Psoas muscle (tissue), 8 donors: ENCODE data around the gene CDK5RAP2. TPM values are rescaled to one million over a fixed set of nuclear protein-coding genes. Genes with fewer than 3 reads are reported as not detected.
A peak's percentile ranks its signal among the peaks of the same experiment; 100 is the strongest.

ENCODE experiments used
- ATAC-seq, 4 donors: fragments of 200-7000 bp; cut with Tn5 transposase; one replicate each; pipeline ENCODE4 v1.9.1; 2020; ENCODE audit warnings: moderate library complexity in 3 of 4, mild to moderate bottlenecking in 2 of 4
- DNase-seq, 2 donors: peaks; one replicate each; pipeline ENCODE4 v3.0.0-alpha.2; 2020
- H3K27ac ChIP-seq: fragments of 200-600 bp; one replicate; pipeline ENCODE4 v1.8.0; 2022
- H3K27me3 ChIP-seq, 3 donors: fragments of 200-600 bp in 1 of 3; one replicate each; pipeline versions ENCODE4 v1.6.1 to v1.8.0; 2013 to 2022; ENCODE audit warnings: low read length in 2 of 3, mild to moderate bottlenecking in 2 of 3, moderate library complexity in 1 of 3; ENCODE audit not compliant: insufficient read depth in 3 of 3
- H3K36me3 ChIP-seq, 2 donors: fragments of 200-600 bp in 1 of 2; one replicate each; pipeline versions ENCODE4 v1.6.1 to v1.8.0; 2013 to 2022; ENCODE audit warnings: low read depth in 1 of 2, mild to moderate bottlenecking in 1 of 2, moderate library complexity in 1 of 2; ENCODE audit not compliant: insufficient read depth in 1 of 2
- H3K4me1 ChIP-seq: fragments of 200-600 bp; one replicate; pipeline ENCODE4 v1.8.0; 2022
- H3K4me3 ChIP-seq: fragments of 200-600 bp; one replicate; pipeline ENCODE4 v1.8.0; 2022; ENCODE audit warnings: mild to moderate bottlenecking
- H3K9me3 ChIP-seq: fragments of 200-600 bp; one replicate; pipeline ENCODE4 v1.8.0; 2022
- WGBS, 3 donors: extraction: QIAGEN DNeasy Blood & Tissue Kit; methylation state at CpG; one replicate each; pipeline versions ENCODE4 v1.1.6 to v1.1.7; 2013; 5-methylcytosine and 5-hydroxymethylcytosine counted together
- intact Hi-C, 2 donors: fragments of 100-400 bp; cut with DNase I; formaldehyde crosslinking; loops; one replicate each; pipeline versions ENCODE4 v1.11.0 to v1.14.2; 2022
- polyA plus RNA-seq, 3 donors: library from polyadenylated mRNA; stranded (reverse); fragments of 200-250 nt; gene quantifications; one replicate each; pipeline ENCODE4 v1.2.3, GENCODE V29; 2013
- total RNA-seq, 4 donors: library from RNA; stranded (reverse); fragmentation: NEBNext Ultra II Directional in 2 of 4; extraction: Animal tissue kit (Norgen Biotek cat#: 25700) in 2 of 4; gene quantifications; one replicate each; pipeline versions ENCODE4 v1.2.1 to v1.2.4, GENCODE V29; 2021 to 2023
- TF ChIP-seq, protein P1 (sequence below): fragments of 200-600 bp; IDR thresholded peaks from one replicate; pipeline ENCODE4 v1.8.0; 2022; ENCODE audit warnings: antibody characterized with exemption
- donor health status: healthy with polysubstance abuse.
- donor health status: DM: no; HTN: no; CAD: no; lungs with moderate emphysema.
- donor health status: Bipolar disorder and iron deficiency.
- donor health status: healthy.
- donor health status: DM: yes; HTN: yes; CAD: no.
- donor health status: DM: no; HTN: no; CAD: no.
- donor health status: DM: no; HTN: no; CAD: no.
- donor health status: DM: yes; HTN: yes; CAD: no.

Gene CDK5RAP2
- total and polyA plus RNA-seq, 7 donors: 26.0 to 95.1 (median 60.3) TPM

DNA sequence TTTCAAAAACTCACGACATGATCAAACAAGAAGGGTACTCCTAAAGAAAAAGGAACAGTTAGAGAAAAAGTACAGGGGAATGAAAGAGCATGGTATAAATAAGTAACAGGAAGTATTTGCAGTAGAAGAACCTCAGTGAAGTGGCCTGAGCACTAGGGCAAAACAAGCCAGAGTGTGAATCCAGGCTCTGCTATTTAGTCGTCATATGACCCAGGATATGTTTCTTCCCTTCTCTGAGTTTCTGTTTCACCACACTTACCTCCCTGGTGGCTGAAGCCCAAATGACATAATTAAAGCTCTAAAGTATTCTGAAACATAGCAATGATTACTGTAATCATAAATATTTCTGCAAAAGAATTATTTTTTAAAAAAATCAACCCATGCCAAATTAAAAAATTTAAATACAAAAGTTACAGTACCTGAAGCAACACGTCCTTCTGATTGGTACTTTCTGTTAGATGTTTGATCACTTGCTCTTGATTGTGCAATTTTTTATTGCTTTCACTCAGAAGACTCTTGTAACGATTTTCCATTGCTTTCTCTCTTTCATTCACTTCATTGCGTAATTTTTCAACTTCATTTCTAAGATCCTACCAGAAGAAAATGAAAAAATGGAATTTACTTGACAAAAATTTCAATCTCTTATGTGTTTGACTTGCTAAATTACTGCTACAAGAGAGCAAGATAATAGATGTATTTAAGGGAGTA is 88.9 kb downstream of the CDK5RAP2 start:
- no peak overlapping the region for H3K27ac ChIP-seq
- H3K36me3 ChIP-seq: peaks cover 5 to 46% of the 10 kb centered on the region in 2 donors
- TF ChIP-seq, protein P1, sequence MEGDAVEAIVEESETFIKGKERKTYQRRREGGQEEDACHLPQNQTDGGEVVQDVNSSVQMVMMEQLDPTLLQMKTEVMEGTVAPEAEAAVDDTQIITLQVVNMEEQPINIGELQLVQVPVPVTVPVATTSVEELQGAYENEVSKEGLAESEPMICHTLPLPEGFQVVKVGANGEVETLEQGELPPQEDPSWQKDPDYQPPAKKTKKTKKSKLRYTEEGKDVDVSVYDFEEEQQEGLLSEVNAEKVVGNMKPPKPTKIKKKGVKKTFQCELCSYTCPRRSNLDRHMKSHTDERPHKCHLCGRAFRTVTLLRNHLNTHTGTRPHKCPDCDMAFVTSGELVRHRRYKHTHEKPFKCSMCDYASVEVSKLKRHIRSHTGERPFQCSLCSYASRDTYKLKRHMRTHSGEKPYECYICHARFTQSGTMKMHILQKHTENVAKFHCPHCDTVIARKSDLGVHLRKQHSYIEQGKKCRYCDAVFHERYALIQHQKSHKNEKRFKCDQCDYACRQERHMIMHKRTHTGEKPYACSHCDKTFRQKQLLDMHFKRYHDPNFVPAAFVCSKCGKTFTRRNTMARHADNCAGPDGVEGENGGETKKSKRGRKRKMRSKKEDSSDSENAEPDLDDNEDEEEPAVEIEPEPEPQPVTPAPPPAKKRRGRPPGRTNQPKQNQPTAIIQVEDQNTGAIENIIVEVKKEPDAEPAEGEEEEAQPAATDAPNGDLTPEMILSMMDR: no peak
- WGBS, 3 donors: 74 to 84% (median 75%) methylated on average over 5 of the region's 5 CpGs
- intact Hi-C loops: no loop called here
- DNase-seq (no peak), ATAC-seq (peak in 3 of 4 donors; percentile 46 to 76 (median 47))
- H3K4me3 ChIP-seq: no peak overlapping the region
- no peaks in the 10 kb centered on the region for H3K9me3 ChIP-seq
- no peaks in the 10 kb centered on the region for H3K27me3 ChIP-seq
- peaks cover 3% of the 10 kb centered on the region for H3K4me1 ChIP-seq

GRCh38 chr9:120486835-120487234 is 93.1 kb downstream of the CDK5RAP2 start:
- DNase-seq (no peak), ATAC-seq (no peak)
- TF ChIP-seq, protein P1: no peak
- Histone ChIP-seq H3K27ac (no peak overlapping the region), H3K27me3 (no peaks in the 10 kb centered on the region), H3K4me3 (no peak overlapping the region), H3K36me3 (peaks cover 9 to 51% of the 10 kb centered on the region in 2 donors), H3K4me1 (peaks cover 15% of the 10 kb centered on the region), H3K9me3 (no peaks in the 10 kb centered on the region)
- intact Hi-C loops: no loop called here
- 92 to 94% (median 93%) methylated on average over 6 of the region's 6 CpGs for WGBS, 3 donors

- TF ChIP-seq, protein P1: no peak
- intact Hi-C loops: no loop called here
- H3K9me3 ChIP-seq: no peaks in the 10 kb centered on the region
- H3K27ac ChIP-seq: no peak overlapping the region
- H3K4me3 ChIP-seq: no peak overlapping the region
- H3K36me3 ChIP-seq: peaks cover 9 to 51% of the 10 kb centered on the region in 2 donors
- H3K4me1 ChIP-seq: peaks cover 15% of the 10 kb centered on the region
- no peaks in the 10 kb centered on the region for H3K27me3 ChIP-seq
- 82 to 86% (median 82%) methylated on average over 4 of the region's 4 CpGs for WGBS, 3 donors
- ATAC-seq: no peak
- DNase-seq: no peak
Measured at GRCh38 chr9:120486347-120486746, 93.6 kb downstream of the CDK5RAP2 start.

DNA sequence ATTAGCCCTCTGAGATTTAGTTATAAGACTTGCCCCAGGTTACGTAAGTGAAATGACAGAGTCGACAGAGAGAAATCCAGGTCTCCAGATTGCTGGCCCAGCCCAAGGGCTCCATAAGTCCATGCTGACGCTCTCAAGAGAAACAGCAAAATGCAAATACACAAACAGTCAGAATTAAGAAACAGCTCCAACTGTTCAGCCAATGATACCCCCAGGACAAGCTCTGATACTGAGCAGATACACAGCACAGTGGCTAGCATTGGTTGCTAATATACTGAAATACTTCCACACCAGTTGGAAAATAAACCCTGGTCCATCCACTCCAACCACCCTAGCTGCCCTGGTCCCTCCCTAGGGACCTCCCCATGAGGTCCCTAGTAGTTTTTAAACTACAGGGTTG is 94.2 kb downstream of the CDK5RAP2 start:
- no peak overlapping the region for H3K27ac ChIP-seq
- H3K27me3 ChIP-seq: no peaks in the 10 kb centered on the region
- no peaks in the 10 kb centered on the region for H3K9me3 ChIP-seq
- ATAC-seq (no peak), DNase-seq (no peak)
- WGBS, 3 donors: 82 to 95% (median 89%) methylated on average over 3 of the region's 3 CpGs
- H3K4me1 ChIP-seq: peaks cover 16% of the 10 kb centered on the region
- peaks cover 9 to 48% of the 10 kb centered on the region in 2 donors for H3K36me3 ChIP-seq
- TF ChIP-seq, protein P1: no peak
- intact Hi-C loops: no loop called here
- H3K4me3 ChIP-seq: no peak overlapping the region

DNA sequence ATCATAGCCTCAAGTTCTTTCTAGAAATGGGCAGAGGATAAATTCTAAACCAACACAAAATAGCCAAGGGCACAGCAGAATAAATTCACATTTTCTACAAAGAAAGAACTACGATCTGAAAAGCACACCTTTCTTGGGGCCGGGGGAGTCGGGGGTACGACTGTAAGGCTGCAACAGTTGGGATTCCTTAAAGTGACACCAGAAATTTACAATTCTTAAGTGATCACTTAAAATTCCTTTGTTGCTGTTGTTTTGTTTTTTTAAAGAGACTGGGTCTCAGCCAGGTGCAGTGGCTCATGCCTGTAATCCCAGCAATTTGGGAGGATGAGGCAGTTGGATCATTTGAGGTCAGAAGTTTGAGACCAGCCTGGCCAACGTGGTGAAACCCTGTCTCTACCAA is 95.8 kb downstream of the CDK5RAP2 start:
- Histone ChIP-seq H3K9me3 (no peaks in the 10 kb centered on the region), H3K27me3 (no peaks in the 10 kb centered on the region), H3K36me3 (peaks cover 9 to 32% of the 10 kb centered on the region in 2 donors), H3K27ac (no peak overlapping the region), H3K4me3 (no peak overlapping the region), H3K4me1 (peaks cover 23% of the 10 kb centered on the region)
- intact Hi-C loops: no loop called here
- TF ChIP-seq, protein P1: no peak
- 77 to 90% (median 77%) methylated on average over 5 of the region's 5 CpGs for WGBS, 3 donors
- DNase-seq (no peak), ATAC-seq (no peak)
